ENCODE results near the gene RIMKLB.

- no peak for TF ChIP-seq POLR2AphosphoS5 (IDR thresholded peaks at IDR 0.05)
- no peak for TF ChIP-seq CTCF (IDR thresholded peaks at IDR 0.05 in 8 of 11, conservative IDR thresholded peaks at IDR 0.05 in 3 of 11)
Measured at GRCh38 chr12:8678661-8679111, 19.1 kb upstream of the RIMKLB start.
